AG10803 (cell line): ENCODE data around the gene LSAMP.

Experiments used
- DNase-seq: peaks from one replicate; pipeline ENCODE4 v3.0.0; 2010; ENCODE audit warnings: low read depth
- H3K4me3 ChIP-seq: 2 replicates; pipeline ENCODE4 v1.5.1; 2011; ENCODE audit warnings: mild to moderate bottlenecking, low read length, control low read depth
- TF ChIP-seq, protein P1 (sequence below): conservative IDR thresholded peaks from 2 replicates; pipeline ENCODE4 v1.5.1; 2011; ENCODE audit warnings: mild to moderate bottlenecking, low read length, control low read depth, inconsistent platforms

The LSAMP gene

DNA sequence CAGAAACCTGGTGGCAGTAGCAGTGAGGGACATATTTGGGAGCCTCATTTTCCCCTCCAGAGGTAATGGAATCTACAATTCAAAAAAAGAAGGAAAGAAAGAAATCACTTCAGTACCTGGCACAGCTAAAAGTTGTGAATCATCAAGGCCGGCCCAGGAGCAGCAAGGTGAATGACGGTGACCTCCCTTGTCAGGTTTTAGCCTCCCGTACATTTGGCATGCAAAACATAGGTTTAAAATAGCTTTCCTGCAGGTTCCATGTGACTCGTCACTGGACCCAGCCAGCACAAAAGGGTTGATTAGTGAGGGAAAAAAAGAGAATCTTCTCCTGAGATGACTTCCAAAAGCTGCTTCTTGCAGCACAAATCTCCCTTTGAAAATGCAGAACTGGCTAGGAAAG lies 394.2 kb downstream of the LSAMP start:
- TF ChIP-seq, protein P1, sequence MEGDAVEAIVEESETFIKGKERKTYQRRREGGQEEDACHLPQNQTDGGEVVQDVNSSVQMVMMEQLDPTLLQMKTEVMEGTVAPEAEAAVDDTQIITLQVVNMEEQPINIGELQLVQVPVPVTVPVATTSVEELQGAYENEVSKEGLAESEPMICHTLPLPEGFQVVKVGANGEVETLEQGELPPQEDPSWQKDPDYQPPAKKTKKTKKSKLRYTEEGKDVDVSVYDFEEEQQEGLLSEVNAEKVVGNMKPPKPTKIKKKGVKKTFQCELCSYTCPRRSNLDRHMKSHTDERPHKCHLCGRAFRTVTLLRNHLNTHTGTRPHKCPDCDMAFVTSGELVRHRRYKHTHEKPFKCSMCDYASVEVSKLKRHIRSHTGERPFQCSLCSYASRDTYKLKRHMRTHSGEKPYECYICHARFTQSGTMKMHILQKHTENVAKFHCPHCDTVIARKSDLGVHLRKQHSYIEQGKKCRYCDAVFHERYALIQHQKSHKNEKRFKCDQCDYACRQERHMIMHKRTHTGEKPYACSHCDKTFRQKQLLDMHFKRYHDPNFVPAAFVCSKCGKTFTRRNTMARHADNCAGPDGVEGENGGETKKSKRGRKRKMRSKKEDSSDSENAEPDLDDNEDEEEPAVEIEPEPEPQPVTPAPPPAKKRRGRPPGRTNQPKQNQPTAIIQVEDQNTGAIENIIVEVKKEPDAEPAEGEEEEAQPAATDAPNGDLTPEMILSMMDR, result no peak
- no peak for DNase-seq
- H3K4me3 ChIP-seq, result no peak overlapping the region

DNA sequence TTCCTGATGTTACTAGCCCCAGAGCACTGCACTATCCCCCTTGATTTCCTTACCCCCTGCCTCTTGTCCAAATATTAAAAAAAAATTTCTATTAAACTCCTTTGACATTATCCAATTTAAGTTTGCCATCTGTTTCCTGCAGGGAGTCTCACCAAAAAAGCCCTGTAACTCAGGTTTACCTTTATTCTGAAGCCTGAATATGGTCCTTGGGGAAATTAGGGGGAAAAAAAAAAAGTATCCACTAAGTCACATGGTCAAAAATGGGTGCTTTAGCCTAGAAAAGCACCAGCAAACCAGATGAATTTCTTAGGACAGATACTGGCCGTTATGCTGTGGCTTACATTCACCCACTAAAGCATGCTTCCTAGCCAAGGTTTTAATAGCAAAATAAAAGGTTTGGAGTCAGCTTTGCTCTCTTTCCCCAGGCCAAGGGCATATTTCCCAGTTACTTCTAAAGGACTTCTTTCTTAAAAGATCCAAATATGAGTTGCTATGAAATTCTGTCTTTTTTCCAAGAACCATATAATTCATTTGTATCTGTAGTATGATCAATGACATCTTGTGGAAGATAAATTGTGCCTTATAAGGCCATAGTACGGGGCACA lies 394.9 kb downstream of the LSAMP start:
- H3K4me3 ChIP-seq, result no peak overlapping the region
- DNase-seq, result no peak
- TF ChIP-seq, protein P1, result no peak

DNA sequence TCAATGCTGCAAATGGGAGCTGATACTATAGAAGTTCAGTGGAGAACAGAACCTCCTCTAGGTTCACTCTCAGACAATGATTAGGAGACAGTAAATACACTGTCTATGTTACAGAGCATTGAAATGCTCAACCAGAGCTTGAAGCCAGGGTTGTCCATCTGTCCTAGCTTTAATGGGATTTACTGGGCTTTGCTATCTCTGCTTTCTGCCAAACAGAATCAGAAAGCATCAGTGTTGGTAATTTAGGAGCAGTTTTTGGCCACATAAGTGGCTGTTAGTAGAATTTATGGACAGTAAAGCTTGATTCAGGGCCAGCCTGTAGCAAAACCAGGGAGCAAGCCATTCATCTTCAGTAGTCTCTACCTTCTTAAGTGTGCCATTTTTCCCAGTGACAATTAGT lies 396.3 kb downstream of the LSAMP start:
- TF ChIP-seq, protein P1, result no peak
- no peak for DNase-seq
- no peak overlapping the region for H3K4me3 ChIP-seq

DNA sequence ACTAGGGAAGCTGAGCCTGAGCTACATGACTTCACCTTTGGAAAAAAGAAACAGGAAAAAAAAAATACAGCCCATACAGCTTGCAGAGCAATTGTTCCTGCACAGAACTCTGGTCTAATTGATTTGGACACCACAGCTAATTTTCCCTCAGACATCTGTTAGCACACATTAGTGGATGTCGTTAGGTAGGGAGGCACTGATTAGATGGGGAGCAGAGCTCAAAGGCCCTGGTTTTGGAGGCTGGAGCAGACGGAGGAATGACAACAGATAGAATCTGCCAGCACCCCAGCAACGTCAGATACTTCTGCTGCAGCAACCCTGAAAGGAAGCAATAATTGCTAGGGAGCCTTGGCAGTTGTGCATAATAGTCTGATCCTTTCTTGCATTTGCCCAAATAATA lies 398.9 kb downstream of the LSAMP start:
- TF ChIP-seq, protein P1, result no peak
- no peak overlapping the region for H3K4me3 ChIP-seq
- no peak for DNase-seq

DNA sequence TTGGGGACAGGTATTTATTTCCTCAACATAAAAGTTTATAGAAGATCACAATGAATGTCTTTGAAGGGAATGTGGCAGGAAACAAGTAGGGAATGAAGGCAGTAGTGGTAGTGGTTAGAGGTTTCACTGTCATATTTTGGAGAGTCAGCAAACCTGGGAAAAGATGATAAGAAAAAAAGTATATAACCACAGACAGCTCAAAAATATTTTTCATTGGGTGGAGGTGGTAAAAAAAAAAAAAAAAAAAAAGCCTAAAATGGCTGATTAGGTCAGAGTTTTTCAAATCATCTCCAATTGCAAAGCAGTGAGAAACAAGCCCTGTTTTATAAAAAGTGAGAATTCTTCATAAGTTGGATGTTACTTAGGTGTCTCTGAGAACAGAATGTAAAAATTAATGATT lies 400.0 kb downstream of the LSAMP start:
- DNase-seq, result no peak
- TF ChIP-seq, protein P1, result no peak
- H3K4me3 ChIP-seq, result no peak overlapping the region

DNA sequence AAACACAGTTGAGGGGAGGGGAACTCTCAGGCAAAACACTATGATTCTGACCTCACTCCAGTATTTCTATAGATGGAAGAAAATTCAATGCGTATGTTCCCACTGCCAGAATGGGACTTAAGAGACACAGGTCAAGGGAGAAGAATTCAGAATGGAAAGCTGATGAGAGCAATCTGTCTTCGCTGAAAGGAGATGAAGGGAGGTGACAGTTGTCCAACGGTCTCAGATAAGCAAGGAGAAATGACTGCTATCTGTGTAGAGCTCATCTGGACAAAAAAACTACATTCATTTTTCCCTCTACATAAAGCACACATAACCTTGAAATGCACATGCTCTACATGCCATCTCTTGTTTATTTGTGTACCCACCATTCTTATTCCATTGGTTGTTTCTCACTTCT lies 405.1 kb downstream of the LSAMP start:
- TF ChIP-seq, protein P1, result no peak
- no peak for DNase-seq
- no peak overlapping the region for H3K4me3 ChIP-seq

DNA sequence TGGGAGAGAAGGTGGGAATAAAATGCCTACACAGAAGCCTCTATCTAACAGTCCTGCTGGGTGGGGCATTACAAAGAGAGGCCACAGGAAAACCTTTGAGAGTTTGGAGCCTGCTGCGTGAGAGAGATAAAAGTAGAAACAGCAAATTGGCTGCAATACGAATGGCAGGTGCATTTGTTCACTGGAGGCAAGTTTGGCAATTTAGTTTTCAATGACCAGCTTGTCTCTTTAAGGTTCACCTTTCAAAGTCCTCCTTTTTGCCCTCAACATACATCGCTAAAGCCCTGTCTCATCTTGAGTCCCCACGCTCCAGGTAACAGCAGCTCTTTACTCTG lies 405.7 kb downstream of the LSAMP start:
- no peak overlapping the region for H3K4me3 ChIP-seq
- TF ChIP-seq, protein P1, result no peak
- DNase-seq, result no peak
